AG09309 (cell line): ENCODE measurements around the gene PCDHGB6.
A peak's percentile ranks its signal among the peaks of the same experiment; 100 is the strongest.

Source experiments
- DNase-seq: peaks from one replicate; pipeline ENCODE4 v3.0.0-alpha.2; 2010; ENCODE audit warnings: low read depth
- H3K4me3 ChIP-seq: 2 replicates; pipeline ENCODE4 v1.5.1; 2011; ENCODE audit warnings: mild to moderate bottlenecking, low read depth, low read length, moderate library complexity; ENCODE audit not compliant: control insufficient read depth
- CTCF ChIP-seq: IDR thresholded peaks from 2 replicates; pipeline ENCODE4 v1.5.1; 2011; ENCODE audit warnings: mild to moderate bottlenecking, low read depth, low read length, inconsistent platforms; ENCODE audit not compliant: insufficient read depth, control insufficient read depth; ENCODE audit errors: missing control alignments

The PCDHGB6 gene

GRCh38 chr5:141437221-141437620, 29.4 kb downstream of the PCDHGB6 start:
- no peak for TF ChIP-seq CTCF
- no peak overlapping the region for H3K4me3 ChIP-seq
- DNase-seq, result no peak

- no peak for DNase-seq
- TF ChIP-seq CTCF, result peak; percentile 12
- no peak overlapping the region for H3K4me3 ChIP-seq
Observed at GRCh38 chr5:141439411-141440141, 31.8 kb downstream of the PCDHGB6 start.

- no peak overlapping the region for H3K4me3 ChIP-seq
- no peak for DNase-seq
- TF ChIP-seq CTCF, result no peak
Observed at GRCh38 chr5:141440341-141440740, 32.5 kb downstream of the PCDHGB6 start.

GRCh38 chr5:141441571-141442170, 33.9 kb downstream of the PCDHGB6 start:
- no peak for DNase-seq
- TF ChIP-seq CTCF, result no peak
- H3K4me3 ChIP-seq, result no peak overlapping the region
